Cardiac septum (tissue), 1 donor: Measurements from ENCODE around the gene OR4K2. TPM values are rescaled to one million over a fixed set of nuclear protein-coding genes. Genes with fewer than 3 reads are reported as not detected.
"Not testable (repeated sequence)": the region's sequence is repeated elsewhere in the genome, so short reads cannot be mapped to it uniquely, and the experiment has no call there.

Source experiments
- DNase-seq: peaks from one replicate; pipeline ENCODE4 v3.0.0-alpha.2; 2020; ENCODE audit warnings: low spot score
- intact Hi-C: fragments of 100-400 bp; cut with DNase I; formaldehyde crosslinking; loops from one replicate; pipeline ENCODE4 v1.14.0; 2022
- long read RNA-seq: library from polyadenylated mRNA; unstranded; transcript quantifications from one replicate; pipeline ENCODE4 v2.0.0, GENCODE V29; 2021
- total RNA-seq: library from RNA; stranded (reverse); fragmentation: NEBNext Ultra II Directional; extraction: Animal tissue kit (Norgen Biotek cat#: 25700); gene quantifications from one replicate; pipeline ENCODE4 v1.2.1, GENCODE V29; 2021
- donor health status: DM: no; HTN: no; CAD: no.

Gene OR4K2, protein sequence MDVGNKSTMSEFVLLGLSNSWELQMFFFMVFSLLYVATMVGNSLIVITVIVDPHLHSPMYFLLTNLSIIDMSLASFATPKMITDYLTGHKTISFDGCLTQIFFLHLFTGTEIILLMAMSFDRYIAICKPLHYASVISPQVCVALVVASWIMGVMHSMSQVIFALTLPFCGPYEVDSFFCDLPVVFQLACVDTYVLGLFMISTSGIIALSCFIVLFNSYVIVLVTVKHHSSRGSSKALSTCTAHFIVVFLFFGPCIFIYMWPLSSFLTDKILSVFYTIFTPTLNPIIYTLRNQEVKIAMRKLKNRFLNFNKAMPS
- total RNA-seq, result not detected
- long read RNA-seq, result 0 reads

DNA sequence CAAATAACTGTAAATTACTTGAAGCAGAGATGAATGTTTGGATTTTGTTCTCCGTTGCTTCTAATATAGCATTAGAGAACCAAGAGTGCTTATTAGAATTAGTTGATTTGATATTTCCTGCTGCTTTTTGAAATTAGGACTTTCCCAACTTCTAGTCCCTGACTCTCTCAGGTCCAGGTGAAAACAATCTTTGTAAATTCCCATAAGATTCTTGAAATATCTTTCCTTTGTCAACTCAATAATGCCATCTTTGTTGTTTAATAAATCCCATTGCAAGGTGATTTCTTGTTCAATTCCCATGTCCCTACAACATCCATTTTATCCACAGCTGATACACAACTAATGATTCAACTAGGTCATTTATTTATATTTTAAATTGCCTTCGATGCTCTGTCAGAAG is at the start of gene OR4K2:
TSS of gene OR4K2 (plus strand) at position 301 of the 400 bp plus-strand sequence. CDS start 1,126 bp downstream, outside the sequence.
- intact Hi-C loops, result no loop called here
- no peak for DNase-seq

DNA sequence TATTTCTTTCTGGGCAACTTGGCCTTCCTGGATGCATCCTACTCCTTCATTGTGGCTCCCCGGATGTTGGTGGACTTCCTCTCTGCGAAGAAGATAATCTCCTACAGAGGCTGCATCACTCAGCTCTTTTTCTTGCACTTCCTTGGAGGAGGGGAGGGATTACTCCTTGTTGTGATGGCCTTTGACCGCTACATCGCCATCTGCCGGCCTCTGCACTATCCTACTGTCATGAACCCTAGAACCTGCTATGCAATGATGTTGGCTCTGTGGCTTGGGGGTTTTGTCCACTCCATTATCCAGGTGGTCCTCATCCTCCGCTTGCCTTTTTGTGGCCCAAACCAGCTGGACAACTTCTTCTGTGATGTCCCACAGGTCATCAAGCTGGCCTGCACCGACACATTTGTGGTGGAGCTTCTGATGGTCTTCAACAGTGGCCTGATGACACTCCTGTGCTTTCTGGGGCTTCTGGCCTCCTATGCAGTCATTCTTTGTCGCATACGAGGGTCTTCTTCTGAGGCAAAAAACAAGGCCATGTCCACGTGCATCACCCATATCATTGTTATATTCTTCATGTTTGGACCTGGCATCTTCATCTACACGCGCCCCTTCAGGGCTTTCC is 47.2 kb upstream of the OR4K2 start:
- DNase-seq, intact Hi-C loops: not testable (repeated sequence)

DNA sequence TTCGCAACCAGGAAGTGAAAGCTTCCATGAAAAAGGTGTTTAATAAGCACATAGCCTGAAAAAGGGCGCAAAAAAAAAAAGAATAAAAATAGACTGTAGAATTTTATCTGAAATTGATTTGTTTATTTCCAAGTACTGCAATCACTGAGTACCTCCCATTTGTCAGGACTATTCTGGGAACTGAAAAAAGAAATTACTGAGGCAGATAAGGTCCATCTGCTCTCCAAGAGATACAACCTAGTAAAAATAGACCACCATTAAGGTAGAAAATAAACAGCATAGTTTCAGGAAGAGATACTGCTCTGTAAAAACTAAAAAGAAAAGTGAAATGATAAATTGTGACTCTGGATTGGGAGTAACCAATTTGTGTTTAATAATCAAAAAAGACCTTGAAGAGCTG is 46.6 kb upstream of the OR4K2 start:
- DNase-seq, result no peak
- intact Hi-C loops, result no loop called here

DNA sequence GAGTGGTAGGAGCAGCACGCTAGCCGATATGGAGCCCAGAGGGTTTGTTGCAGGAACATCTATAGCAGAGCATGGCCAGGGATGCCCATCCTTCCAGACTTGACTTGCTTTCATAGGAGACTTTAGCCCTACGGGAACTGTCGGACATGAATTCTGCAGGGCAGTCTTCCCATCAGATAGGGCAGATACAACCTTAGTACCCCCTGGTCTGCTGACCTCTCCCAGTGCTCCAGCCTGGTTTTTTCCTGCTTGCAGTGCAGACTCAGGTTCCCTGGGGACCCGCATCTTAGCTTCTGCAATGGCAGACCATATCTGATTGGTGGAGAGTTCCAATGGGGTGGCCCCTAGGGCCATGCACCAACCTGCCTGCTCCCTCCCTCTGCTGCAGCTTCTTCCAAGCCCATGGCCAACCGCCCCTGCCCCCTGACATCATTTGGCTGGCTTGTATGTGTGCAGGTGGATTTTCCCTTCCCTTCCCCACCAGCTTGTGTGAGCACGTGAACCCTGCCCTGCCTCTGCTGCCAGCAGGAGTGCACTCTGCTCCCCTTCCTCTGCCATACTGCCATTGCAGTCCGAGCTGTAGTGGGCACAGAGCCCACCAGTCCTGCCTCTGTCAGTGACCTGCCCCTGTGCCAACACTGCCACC is 40.6 kb upstream of the OR4K2 start:
- intact Hi-C loops, DNase-seq: not testable (repeated sequence)

DNA sequence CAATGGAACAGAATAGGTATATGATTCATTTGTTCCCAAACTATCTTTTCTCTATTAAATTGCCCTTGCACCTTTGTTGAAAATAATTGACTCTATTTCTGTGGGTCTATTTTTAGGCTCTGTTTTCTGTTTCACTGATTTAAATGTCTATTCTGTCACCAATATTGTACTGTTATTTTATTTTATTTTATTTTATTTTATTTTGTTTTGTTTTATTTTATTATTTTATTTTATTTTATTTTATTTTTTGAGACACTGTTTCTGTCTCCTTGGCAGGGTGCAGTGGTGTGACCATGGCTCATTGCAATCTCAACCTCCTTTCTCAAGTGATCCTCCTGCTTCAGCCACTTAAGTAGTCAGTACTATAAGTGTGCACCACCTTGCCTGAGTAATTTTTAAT is 36.5 kb upstream of the OR4K2 start:
- no peak for DNase-seq

DNA sequence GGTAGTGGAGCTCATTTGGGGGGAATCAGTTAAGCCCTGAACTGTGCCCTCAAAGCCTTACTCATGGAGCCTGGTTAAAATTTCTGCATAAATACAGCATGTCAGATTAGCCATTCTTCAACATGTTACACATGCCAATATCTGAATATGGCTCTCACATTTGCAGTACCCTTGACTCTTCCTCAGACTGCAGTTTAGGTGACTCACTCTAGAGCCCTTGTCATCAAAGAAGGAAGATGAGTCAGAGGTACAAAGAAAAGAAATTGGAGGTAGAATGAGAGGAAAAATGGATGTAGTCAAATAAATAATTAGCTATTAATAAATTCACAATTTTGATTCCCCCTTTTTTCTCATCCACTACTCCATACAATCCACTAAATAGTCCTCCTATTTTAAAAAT is 23.6 kb upstream of the OR4K2 start:
- intact Hi-C loops, result no loop called here
- DNase-seq, result no peak

More for the DNA sequence above, 36.5 kb upstream of the OR4K2 start:
- intact Hi-C loops, result no loop called here

DNA sequence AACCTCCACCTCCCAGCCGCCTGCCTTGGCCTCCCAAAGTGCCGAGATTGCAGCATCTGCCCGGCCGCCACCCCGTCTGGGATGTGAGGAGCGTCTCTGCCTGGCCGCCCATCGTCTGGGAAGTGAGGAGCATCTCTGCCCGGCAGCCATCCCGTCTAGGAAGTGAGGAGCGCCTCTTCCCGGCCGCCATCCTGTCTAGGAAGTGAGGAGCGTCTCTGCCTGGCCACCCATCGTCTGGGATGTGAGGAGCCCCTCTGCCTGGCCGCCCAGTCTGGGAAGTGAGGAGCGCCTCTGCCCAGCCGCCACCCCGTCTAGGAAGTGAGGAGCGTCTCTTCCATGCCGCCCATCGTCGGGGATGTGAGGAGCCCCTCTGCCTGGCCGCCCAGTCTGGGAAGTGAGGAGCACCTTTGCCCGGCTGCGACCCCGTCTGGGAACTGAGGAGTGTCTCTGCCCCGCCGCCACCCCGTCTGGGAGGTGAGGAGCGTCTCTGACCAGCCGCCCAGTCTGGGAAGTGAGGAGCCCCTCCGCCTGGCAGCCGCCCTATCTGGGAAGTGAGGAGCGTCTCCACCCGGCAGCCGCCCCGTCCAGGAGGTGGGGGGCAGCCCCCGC is 8.8 kb upstream of the OR4K2 start:
- DNase-seq, intact Hi-C loops: not testable (repeated sequence)

DNA sequence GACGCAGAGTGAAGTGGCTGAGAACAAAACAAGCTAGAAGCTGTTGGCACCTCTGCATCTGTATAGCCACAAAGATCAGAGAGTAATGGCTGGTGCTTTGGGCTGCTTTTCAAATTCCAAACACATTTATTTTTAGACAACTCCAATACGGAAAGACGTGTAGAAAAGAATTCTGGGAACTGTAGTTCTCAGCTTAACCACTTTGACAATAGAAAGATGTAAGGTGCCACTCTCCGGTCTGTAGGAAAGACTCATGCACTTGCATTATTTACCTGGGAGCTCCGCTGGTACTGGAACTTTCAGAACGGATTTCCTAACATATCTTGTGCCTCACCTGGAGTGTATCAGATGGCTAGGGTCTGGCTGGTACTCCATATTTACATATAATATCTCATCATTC is 1.8 kb upstream of the OR4K2 start:
- DNase-seq, result no peak
- intact Hi-C loops, result no loop called here

DNA sequence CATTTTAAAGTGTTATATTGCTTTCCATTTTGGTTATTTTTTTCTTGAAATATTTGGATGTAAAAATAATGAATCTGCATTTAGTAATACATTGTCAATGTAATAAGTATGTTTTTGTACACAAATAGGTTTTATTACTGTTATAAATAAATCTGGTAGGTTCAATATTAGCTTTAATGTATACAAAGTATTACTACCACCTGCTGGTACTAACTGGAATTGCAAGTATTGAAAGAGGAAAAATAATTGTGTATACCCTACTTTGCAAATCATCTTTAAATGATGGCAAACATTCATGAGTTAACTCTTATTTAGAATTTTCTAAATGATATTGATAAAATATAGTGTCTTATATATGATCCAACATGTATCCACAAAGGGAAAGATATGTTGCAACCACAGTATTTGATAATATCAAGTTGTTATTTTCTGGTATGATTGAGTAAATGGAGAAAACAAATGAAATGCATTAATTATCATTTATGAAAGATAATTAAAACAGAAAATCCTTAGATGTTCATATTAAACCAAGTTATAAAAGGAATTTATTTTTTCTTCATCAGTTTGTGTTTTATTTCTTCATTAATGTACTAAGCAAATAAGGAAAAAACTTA is 3.2 kb downstream of the OR4K2 start:
- intact Hi-C loops, result no loop called here
- DNase-seq, result no peak

DNA sequence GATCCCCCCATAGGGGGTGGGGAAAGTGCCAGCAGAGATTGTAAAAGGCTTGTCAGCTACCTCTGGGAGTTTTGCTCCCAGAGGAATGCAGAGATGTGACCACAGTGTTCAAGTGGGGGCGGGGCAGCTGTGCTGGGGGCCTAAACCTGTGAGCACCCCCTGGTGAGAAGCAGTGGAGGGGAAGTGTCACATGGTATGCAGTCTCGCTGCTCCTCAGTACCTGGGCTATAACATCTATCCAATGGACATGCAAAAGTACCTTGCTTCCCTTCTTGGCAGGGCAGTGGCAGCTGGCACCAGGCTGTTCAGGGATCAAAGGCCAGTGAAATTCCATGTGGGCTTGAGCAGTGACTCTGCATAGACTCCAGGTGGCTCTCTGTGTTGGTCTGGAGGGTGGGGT is 20.3 kb downstream of the OR4K2 start:
- intact Hi-C loops, result no loop called here
- DNase-seq, result no peak

DNA sequence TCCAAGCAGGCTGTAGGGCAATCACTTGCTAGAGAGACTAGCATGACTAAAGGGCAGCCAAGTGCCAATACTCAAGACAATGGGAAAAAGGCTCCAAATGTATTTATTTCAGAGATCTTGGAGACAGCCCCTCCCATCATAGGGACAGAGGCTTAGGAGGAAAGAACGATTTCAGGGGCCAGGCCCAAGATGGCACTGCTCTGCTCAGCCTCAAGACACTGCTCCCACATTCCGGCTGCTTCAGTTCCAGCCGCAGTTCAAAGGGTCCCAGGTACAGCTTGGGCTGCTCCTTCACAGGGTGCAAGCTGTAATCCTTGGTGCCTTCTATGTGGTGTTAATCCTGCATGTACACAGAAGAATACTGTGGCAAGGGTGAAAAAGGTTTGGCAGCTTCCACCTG is 26.1 kb downstream of the OR4K2 start:
- intact Hi-C loops, result no loop called here
- DNase-seq, result no peak

DNA sequence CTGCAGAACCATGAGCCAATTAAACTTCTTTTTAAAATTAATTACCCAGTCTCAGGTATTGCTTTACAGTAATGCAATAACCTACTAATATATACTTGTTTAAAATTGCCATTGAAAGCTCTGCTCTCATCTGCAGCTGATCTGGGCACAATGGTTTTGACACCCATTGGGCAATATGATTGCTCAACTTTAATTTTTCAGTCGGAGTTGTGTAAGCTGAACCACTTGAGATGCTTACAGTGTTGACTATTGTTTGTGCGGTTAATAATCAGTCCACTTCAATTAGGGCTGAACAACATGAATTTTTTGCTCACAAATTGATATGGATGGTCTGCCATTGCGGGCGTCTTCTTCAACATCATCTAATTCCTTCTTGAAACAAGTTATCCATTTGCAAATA is 27.5 kb downstream of the OR4K2 start:
- intact Hi-C loops, result no loop called here
- DNase-seq, result no peak

DNA sequence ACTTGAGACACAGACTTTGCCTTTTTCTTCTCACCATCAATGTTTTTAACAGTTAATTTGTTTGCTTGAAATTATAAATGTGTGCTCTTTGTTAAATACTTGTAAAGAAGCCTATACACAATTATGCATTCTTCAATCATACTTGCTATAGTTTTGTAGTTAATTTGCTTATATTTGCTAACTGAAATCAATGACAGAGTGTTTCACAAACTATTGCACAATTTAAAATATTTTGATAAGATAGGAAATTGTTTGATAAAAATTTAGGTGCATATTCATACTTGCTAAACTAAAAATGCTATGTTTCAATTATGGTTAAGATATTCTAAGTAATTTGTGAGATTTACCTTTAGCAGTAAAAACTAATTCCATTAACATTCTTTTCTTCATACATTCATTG is 31.7 kb downstream of the OR4K2 start:
- intact Hi-C loops, result no loop called here

DNA sequence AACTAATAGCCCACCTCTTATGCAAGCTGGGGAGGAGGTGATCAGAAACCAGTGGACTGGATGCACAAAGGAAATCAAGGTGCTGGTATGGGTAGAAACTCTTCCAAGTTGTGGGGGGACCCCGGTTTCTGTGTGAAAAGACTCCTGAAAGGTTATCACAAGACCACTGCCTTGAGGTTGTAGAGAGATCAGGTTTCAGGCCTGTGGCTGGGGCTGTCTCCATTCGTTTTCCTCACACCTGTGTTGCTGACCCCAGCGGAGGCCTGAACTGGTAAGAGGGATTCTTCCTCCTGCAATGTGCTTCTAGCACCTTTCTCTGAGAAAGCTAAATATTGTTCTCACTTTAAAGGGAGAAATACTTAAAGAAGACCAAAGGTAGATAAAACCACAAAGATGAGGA is 36.2 kb downstream of the OR4K2 start:
- no peak for DNase-seq
- intact Hi-C loops, result no loop called here

More for the DNA sequence above, 31.7 kb downstream of the OR4K2 start:
- no peak for DNase-seq

DNA sequence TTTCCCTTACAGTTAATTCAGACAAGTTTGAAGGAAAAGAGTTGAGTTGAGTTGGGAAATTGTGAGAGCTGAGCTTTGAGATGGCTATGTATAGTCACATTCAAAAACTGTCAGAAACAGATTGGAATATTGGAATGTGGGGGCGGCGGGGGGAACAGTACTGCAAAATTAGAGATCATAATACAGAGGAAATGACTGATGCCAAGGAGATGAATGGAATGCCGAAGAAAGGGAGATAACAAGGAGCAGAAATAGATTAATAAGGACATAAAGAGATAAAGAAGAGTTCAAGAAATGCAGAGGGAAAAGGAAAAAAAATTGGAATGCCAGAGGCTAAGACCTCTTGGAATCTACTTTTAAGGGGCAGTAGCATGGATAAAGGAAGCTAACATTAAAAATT is 42.3 kb downstream of the OR4K2 start:
- intact Hi-C loops, result no loop called here
- no peak for DNase-seq

DNA sequence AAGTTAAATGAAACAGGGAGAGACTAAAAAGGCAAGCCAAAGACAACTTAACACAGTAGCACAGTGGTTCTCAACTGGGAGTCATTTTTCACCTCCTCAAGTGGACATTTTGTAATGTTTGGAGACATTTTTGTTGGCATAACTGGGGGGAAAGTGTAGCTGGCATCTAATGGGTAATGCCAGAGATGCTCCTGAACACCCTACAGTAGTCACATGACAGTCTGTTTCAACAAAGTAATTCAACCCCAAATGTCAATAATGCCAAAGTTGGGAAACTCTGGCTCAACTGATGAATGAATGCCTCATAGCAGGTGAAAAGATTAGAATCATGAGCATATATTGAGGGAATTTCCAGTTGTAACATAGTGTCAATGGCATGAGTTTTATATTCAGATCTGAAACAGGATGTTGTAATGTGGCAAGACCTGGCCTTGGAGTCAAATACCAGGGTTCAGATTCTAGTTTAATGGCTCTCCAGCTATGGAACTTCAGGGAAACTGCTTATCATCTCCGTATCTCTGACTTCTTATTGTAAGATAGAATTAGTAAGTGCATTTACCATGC is 43.1 kb downstream of the OR4K2 start:
- no peak for DNase-seq
- intact Hi-C loops, result no loop called here

DNA sequence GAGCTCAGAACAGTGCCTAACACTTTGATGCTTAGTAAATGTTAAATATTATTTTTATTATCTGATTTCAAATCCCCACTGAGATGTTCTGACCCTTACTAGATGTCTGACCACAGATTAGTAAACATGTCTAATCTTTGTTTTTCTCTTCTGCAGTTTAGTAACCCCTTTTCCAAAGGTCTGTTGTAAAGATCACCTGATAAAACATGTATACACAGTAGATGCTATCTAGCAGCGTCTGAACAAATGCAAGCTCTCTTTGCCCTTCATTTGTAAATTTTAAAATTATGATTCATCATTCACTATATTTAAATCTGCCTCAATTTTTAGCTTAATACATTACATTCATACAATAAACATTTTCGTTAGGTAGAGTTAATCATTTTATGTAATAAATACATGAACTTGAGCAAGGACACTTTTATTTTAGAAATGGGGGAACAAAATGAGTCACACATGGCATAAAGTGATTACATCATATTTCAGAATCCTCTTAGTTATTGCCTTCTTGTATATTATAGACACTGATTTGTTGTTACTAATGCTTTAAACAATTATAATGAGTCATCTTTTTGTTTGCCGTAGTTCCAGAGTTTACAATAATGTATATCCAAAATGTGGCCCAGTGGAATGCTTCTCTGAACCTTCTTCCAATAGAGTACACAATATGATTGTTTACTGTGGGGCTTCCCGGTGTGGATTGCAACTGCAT is 43.8 kb downstream of the OR4K2 start:
- intact Hi-C loops, result no loop called here
- DNase-seq, result no peak

DNA sequence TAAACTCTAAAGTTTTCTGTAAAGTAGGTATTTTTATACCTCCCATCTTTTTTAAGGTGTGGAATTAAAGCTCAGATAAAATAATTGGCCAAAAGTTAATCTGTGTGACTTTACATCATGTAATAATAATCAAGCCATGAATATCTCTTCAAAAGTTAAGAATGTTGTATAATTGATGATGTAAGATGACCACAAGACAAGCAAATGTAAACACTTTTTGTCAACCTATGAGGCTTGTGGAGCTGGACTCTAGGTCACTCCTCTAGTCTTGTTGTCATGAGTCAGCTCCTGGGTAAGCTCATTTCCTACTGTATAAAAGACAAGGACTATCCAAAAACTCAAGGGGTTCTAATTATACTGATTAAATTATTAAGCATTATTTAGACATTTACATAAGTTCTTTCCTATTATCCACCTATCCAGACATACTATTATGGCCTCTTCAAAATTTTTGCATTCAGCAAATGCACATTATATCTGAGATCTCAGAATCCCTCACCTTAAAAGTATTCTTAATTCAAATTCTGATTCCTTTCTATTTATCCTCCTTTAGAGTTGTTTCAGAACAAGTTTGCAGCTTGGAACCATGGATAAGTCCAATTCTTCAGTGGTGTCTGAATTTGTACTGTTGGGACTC is 45.2 kb downstream of the OR4K2 start, which contains the start of gene OR4K5:
TSS of gene OR4K5 (plus strand) at position 587 of the 637 bp plus-strand sequence. CDS start at position 587, 0 bp downstream.
- DNase-seq, result no peak
- intact Hi-C loops, result no loop called here

DNA sequence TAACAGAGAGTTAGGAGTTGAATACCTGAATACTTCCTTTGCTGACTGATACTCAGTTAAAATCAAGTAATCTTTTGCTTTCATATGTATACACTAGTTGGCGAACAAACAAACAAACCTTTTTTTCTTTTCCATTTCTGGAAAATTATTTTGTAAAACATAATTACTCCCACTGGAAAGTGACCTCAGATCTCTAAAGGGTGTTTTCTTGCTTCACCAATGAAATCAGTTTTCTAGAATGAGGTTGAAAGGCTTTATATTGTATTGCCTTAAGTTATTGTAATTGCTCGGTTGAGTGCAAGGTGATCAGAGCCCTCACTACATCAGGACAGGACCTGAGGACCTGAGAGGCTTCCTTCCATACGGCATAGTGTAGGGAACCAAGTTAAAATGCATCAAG is 55.7 kb downstream of the OR4K2 start, which contains the start of gene OR4K1:
TSS of gene OR4K1 (plus strand) at position 301 of the 400 bp plus-strand sequence. CDS start 4,750 bp downstream, outside the sequence.
- intact Hi-C loops, result no loop called here
- no peak for DNase-seq
